Muscle of leg (tissue), 11 donors: ENCODE results near the gene CALHM1. TPM values are rescaled to one million over a fixed set of nuclear protein-coding genes. Genes with fewer than 3 reads are reported as not detected.

Source experiments
- DNase-seq: peaks from one replicate; pipeline ENCODE4 v3.0.0; 2013
- H3K27ac ChIP-seq: one replicate; pipeline ENCODE4 v1.5.1; 2013; ENCODE audit warnings: mild to moderate bottlenecking, low read length, control low read depth
- H3K27me3 ChIP-seq: one replicate; pipeline ENCODE4 v1.6.1; 2013; ENCODE audit warnings: low read length; ENCODE audit not compliant: control insufficient read depth, insufficient read depth
- H3K36me3 ChIP-seq: one replicate; pipeline ENCODE4 v1.6.1; 2013; ENCODE audit warnings: low read length; ENCODE audit not compliant: control insufficient read depth, insufficient read depth
- H3K4me1 ChIP-seq: one replicate; pipeline ENCODE4 v1.6.1; 2013; ENCODE audit warnings: low read length; ENCODE audit not compliant: control insufficient read depth, insufficient read depth
- H3K4me3 ChIP-seq: one replicate; pipeline ENCODE4 v1.5.1; 2013; ENCODE audit warnings: low read length, control low read depth
- H3K9me3 ChIP-seq: replicated peaks from 2 replicates; pipeline ENCODE4 v1.6.1; 2013; ENCODE audit warnings: low read depth, low read length; ENCODE audit not compliant: control insufficient read depth
- WGBS: methylation state at CpG from one replicate; pipeline ENCODE4 v1.1.5; 2013; ENCODE audit warnings: missing lambda C conversion rate; ENCODE audit not compliant: insufficient coverage; 5-methylcytosine and 5-hydroxymethylcytosine counted together
- polyA plus RNA-seq, 8 donors: library from polyadenylated mRNA; unstranded; fragments of 120-200 nt; gene quantifications; one replicate each; pipeline versions ENCODE4 v1.2.1 to v1.2.3, GENCODE V29; 2013; ENCODE audit warnings: inconsistent platforms in 1 of 8, low replicate concordance in 1 of 8; ENCODE audit not compliant: insufficient read length in 8 of 8, insufficient read depth in 1 of 8
- total RNA-seq: library from RNA; stranded (reverse); fragments of 120-200 nt; gene quantifications from one replicate; pipeline ENCODE4 v1.2.4, GENCODE V29; 2013

Gene CALHM1
- total and polyA plus RNA-seq, 9 donors: 0.05 to 0.43 (median 0.08) TPM; not detected in 3

GRCh38 chr10:103456074-103456660 is 2.5 kb downstream of the CALHM1 start:
- H3K36me3 ChIP-seq: no peaks in the 10 kb centered on the region
- no peaks in the 10 kb centered on the region for H3K9me3 ChIP-seq
- H3K4me1 ChIP-seq: peaks cover 17% of the 10 kb centered on the region
- no peak overlapping the region for H3K4me3 ChIP-seq
- no peaks in the 10 kb centered on the region for H3K27me3 ChIP-seq
- H3K27ac ChIP-seq: no peak overlapping the region
- no peak for DNase-seq
- WGBS: 75% methylated on average over 9 of the region's 9 CpGs

- WGBS: 81% methylated on average over 23 of the region's 25 CpGs
- Histone ChIP-seq H3K36me3 (no peaks in the 10 kb centered on the region), H3K27ac (no peak overlapping the region), H3K4me1 (peaks cover 25% of the 10 kb centered on the region), H3K9me3 (no peaks in the 10 kb centered on the region), H3K27me3 (no peaks in the 10 kb centered on the region), H3K4me3 (no peak overlapping the region)
- no peak for DNase-seq
These were observed 3.5 kb downstream of the CALHM1 start for GRCh38 chr10:103455235-103455634.

- peaks cover 37% of the 10 kb centered on the region for H3K4me1 ChIP-seq
- WGBS: 90% methylated on average over 2 of the region's 4 CpGs
- no peak for DNase-seq
- H3K4me3 ChIP-seq: no peak overlapping the region
- H3K27ac ChIP-seq: no peak overlapping the region
- H3K27me3 ChIP-seq: no peaks in the 10 kb centered on the region
- H3K36me3 ChIP-seq: peaks cover 11% of the 10 kb centered on the region
- H3K9me3 ChIP-seq: no peaks in the 10 kb centered on the region
These were observed 4.7 kb downstream of the CALHM1 start for GRCh38 chr10:103454026-103454425.

- Histone ChIP-seq H3K27ac (peak overlapping the region; percentile 45), H3K9me3 (no peaks in the 10 kb centered on the region), H3K36me3 (peaks cover 19% of the 10 kb centered on the region), H3K4me3 (peak overlapping the region; percentile 69), H3K27me3 (no peaks in the 10 kb centered on the region), H3K4me1 (peaks cover 38% of the 10 kb centered on the region)
- WGBS: 14% methylated on average over 22 of the region's 27 CpGs
- no peak for DNase-seq
These were observed 6.0 kb downstream of the CALHM1 start for GRCh38 chr10:103452506-103453230.

GRCh38 chr10:103451831-103452505 is 6.7 kb downstream of the CALHM1 start, which contains the start of gene CALHM2:
Gene CALHM2, minus strand, starts transcription at chr10:103452370. Its CDS starts 2,429 bp downstream, at chr10:103449941.
- Histone ChIP-seq H3K36me3 (peaks cover 26% of the 10 kb centered on the region), H3K27me3 (no peaks in the 10 kb centered on the region), H3K4me1 (peaks cover 38% of the 10 kb centered on the region), H3K27ac (peak within 1 kb of the TSS; percentile 91), H3K9me3 (no peaks in the 10 kb centered on the region), H3K4me3 (peak within 1 kb of the TSS; percentile 69)
- WGBS: under 1% methylated on average over 19 of the region's 32 CpGs
- DNase-seq: peak; percentile 90

GRCh38 chr10:103451091-103451813 is 7.4 kb downstream of the CALHM1 start:
- Histone ChIP-seq H3K9me3 (no peaks in the 10 kb centered on the region), H3K4me3 (peak overlapping the region; percentile 69), H3K4me1 (peaks cover 39% of the 10 kb centered on the region), H3K27me3 (no peaks in the 10 kb centered on the region), H3K27ac (peak overlapping the region; percentile 91), H3K36me3 (peaks cover 33% of the 10 kb centered on the region)
- WGBS: 25% methylated on average over 7 of the region's 14 CpGs
- DNase-seq: peak; percentile 70

- Histone ChIP-seq H3K4me3 (no peak overlapping the region), H3K27me3 (no peaks in the 10 kb centered on the region), H3K9me3 (no peaks in the 10 kb centered on the region), H3K27ac (no peak overlapping the region), H3K36me3 (peaks cover 43% of the 10 kb centered on the region), H3K4me1 (peaks cover 48% of the 10 kb centered on the region)
- WGBS: 80% methylated on average over 11 of the region's 12 CpGs
- DNase-seq: no peak
These were observed 8.5 kb downstream of the CALHM1 start for GRCh38 chr10:103450201-103450695.

- H3K27me3 ChIP-seq: no peaks in the 10 kb centered on the region
- 81% methylated on average over 33 of the region's 34 CpGs for WGBS
- H3K9me3 ChIP-seq: no peaks in the 10 kb centered on the region
- H3K27ac ChIP-seq: no peak overlapping the region
- DNase-seq: no peak
- H3K4me1 ChIP-seq: peaks cover 49% of the 10 kb centered on the region
- H3K4me3 ChIP-seq: no peak overlapping the region
- H3K36me3 ChIP-seq: peaks cover 51% of the 10 kb centered on the region
These were observed 9.2 kb downstream of the CALHM1 start for GRCh38 chr10:103449208-103450144.

GRCh38 chr10:103448746-103449145 is 10.0 kb downstream of the CALHM1 start:
- Histone ChIP-seq H3K4me1 (peaks cover 55% of the 10 kb centered on the region), H3K36me3 (peaks cover 58% of the 10 kb centered on the region), H3K27ac (no peak overlapping the region)

More at GRCh38 chr10:103448746-103449145, 10.0 kb downstream of the CALHM1 start:
- Histone ChIP-seq H3K27me3 (no peaks in the 10 kb centered on the region), H3K4me3 (no peak overlapping the region), H3K9me3 (no peaks in the 10 kb centered on the region)
- DNase-seq: peak; percentile 75
- 20% methylated on average over 1 of the region's 1 CpG for WGBS
